CD4-positive, CD25-positive, alpha-beta regulatory T cell (primary cell): ENCODE measurements around the gene TRAF3. TPM values are rescaled to one million over a fixed set of nuclear protein-coding genes. Genes with fewer than 3 reads are reported as not detected.

Experiments
- ATAC-seq, 2 donors: fragments of 150-1000 bp; cut with Tn5 transposase; one replicate each; pipeline ENCODE4 v1.10.0; 2021; ENCODE audit warnings: low read depth in 2 of 2, moderate number of reproducible peaks in 2 of 2, moderate library complexity in 1 of 2
- DNase-seq, 3 donors: peaks; one replicate each; pipeline versions ENCODE4 v3.0.0 to v3.0.0-alpha.2; 2012 to 2022; ENCODE audit warnings: mixed read lengths in 1 of 3
- H3K27ac ChIP-seq: one replicate; pipeline ENCODE4 v1.7.0; 2013; ENCODE audit warnings: mild to moderate bottlenecking, low read length; ENCODE audit not compliant: insufficient read depth, poor library complexity, severe bottlenecking
- H3K27me3 ChIP-seq: one replicate; pipeline ENCODE4 v1.7.0; 2013; ENCODE audit warnings: low read length; ENCODE audit not compliant: control insufficient read depth, insufficient read depth
- H3K36me3 ChIP-seq: one replicate; pipeline ENCODE4 v1.7.0; 2013; ENCODE audit warnings: mild to moderate bottlenecking, low read length, moderate library complexity; ENCODE audit not compliant: control insufficient read depth, insufficient read depth
- H3K4me1 ChIP-seq: 2 replicates; pipeline ENCODE4 v1.7.0; 2013; ENCODE audit warnings: mild to moderate bottlenecking, low read length; ENCODE audit not compliant: insufficient read depth, control insufficient read depth, poor library complexity, severe bottlenecking
- H3K4me3 ChIP-seq: one replicate; pipeline ENCODE4 v1.7.0; 2013; ENCODE audit warnings: low read depth, mild to moderate bottlenecking, low read length, moderate library complexity
- H3K9me3 ChIP-seq, 2 experiments: 1 replicate in 1 of 2; 2 replicates in 1 of 2; pipeline ENCODE4 v1.7.0; 2013; ENCODE audit warnings: low read length in 2 of 2, mild to moderate bottlenecking in 1 of 2, moderate library complexity in 1 of 2; ENCODE audit not compliant: control insufficient read depth in 2 of 2
- H3K27ac Mint-ChIP-seq, 3 donors: one replicate each; pipeline ENCODE4 v1.8.0; 2020 to 2022; ENCODE audit warnings: mild to moderate bottlenecking in 3 of 3, mixed read lengths in 3 of 3, moderate library complexity in 2 of 3
- H3K27me3 Mint-ChIP-seq: one replicate; pipeline ENCODE4 v1.8.0; 2022; ENCODE audit warnings: mild to moderate bottlenecking, mixed read lengths
- H3K36me3 Mint-ChIP-seq: one replicate; pipeline ENCODE4 v1.8.0; 2020; ENCODE audit warnings: mixed read lengths
- H3K4me1 Mint-ChIP-seq, 4 donors: one replicate each; pipeline ENCODE4 v1.8.0; 2020 to 2022; ENCODE audit warnings: mixed read lengths in 4 of 4, mild to moderate bottlenecking in 1 of 4
- H3K4me3 Mint-ChIP-seq, 4 donors: one replicate each; pipeline ENCODE4 v1.8.0; 2020 to 2022; ENCODE audit warnings: mild to moderate bottlenecking in 4 of 4, mixed read lengths in 4 of 4, moderate library complexity in 3 of 4
- H3K9me3 Mint-ChIP-seq, 7 donors: one replicate each; pipeline ENCODE4 v1.8.0; 2020 to 2022; ENCODE audit warnings: mixed read lengths in 7 of 7, mild to moderate bottlenecking in 3 of 7, moderate library complexity in 2 of 7
- polyA plus RNA-seq, 4 donors: library from polyadenylated mRNA; unstranded; fragments of 300-500 nt; fragmentation: Illumina TruSeq; gene quantifications; one replicate each; pipeline ENCODE4 v1.2.3, GENCODE V29; 2021
- total RNA-seq: library from RNA; stranded (reverse); gene quantifications from one replicate; pipeline ENCODE4 v1.2.3, GENCODE V29; 2022

The TRAF3 gene
- total and polyA plus RNA-seq, 5 donors from 2014 or later: 17.7 to 71.2 (median 22.5) TPM

- H3K27me3 Mint-ChIP-seq: peaks cover 9% of the 10 kb centered on the region
- peaks cover 0 to 2% (median 0%) of the 10 kb centered on the region in 7 donors for H3K9me3 Mint-ChIP-seq
- Histone ChIP-seq H3K36me3 (no peaks in the 10 kb centered on the region), H3K9me3 (no peaks in the 10 kb centered on the region), H3K27ac (peak overlapping the region; percentile 84), H3K27me3 (no peaks in the 10 kb centered on the region), H3K4me1 (peaks cover 55% of the 10 kb centered on the region), H3K4me3 (peak overlapping the region; percentile 99)
- H3K4me1 Mint-ChIP-seq: peaks cover 23 to 68% (median 44%) of the 10 kb centered on the region in 4 donors
- peaks cover 8% of the 10 kb centered on the region for H3K36me3 Mint-ChIP-seq
- no peak for DNase-seq
- peak overlapping the region; percentile 94 to 99 (median 96) for H3K27ac Mint-ChIP-seq
- peak; percentile 9 to 15 for ATAC-seq
- peak overlapping the region; percentile 92 to 98 (median 94) for H3K4me3 Mint-ChIP-seq
These were observed 575 bp downstream of the TRAF3 start for GRCh38 chr14:102777711-102778337.

GRCh38 chr14:102778338-102779083 lies 1.3 kb downstream of the TRAF3 start:
- peak overlapping the region; percentile 99 for H3K4me3 ChIP-seq
- Mint-ChIP-seq H3K9me3 (no peaks in the 10 kb centered on the region), H3K4me3 (peak overlapping the region; percentile 92 to 98 (median 94)), H3K36me3 (peaks cover 8% of the 10 kb centered on the region), H3K27ac (peak overlapping the region; percentile 94 to 99 (median 96)), H3K27me3 (peaks cover 9% of the 10 kb centered on the region), H3K4me1 (peaks cover 28 to 68% (median 48%) of the 10 kb centered on the region in 4 donors)
- no peaks in the 10 kb centered on the region for H3K36me3 ChIP-seq
- peaks cover 61% of the 10 kb centered on the region for H3K4me1 ChIP-seq
- H3K27ac ChIP-seq: peak overlapping the region; percentile 84
- no peaks in the 10 kb centered on the region for H3K9me3 ChIP-seq
- ATAC-seq (no peak), DNase-seq (peak in 2 of 3 donors; percentile 47 to 64)
- H3K27me3 ChIP-seq: no peaks in the 10 kb centered on the region

DNA sequence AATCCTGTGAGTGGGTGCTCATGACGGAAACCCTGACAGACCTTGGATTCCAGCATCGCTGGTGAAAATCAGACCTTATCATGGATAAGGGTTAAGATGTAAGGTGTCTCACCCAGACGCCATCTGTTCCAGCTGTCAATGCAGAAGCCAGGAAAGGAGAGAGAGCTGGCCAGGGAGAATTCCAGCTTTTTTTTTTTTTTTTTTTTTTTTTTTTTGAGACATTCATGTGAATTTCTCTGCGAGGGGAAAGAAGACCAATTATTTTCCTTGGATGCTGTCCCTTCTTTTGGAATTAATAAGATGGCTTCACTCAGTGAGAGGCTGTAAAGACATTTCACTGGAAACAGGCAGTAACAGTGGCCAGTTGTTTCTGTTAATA lies 1.8 kb downstream of the TRAF3 start:
- Histone ChIP-seq H3K4me1 (peaks cover 67% of the 10 kb centered on the region), H3K27me3 (no peaks in the 10 kb centered on the region), H3K4me3 (peak overlapping the region; percentile 99), H3K27ac (peak overlapping the region; percentile 84), H3K9me3 (no peaks in the 10 kb centered on the region), H3K36me3 (no peaks in the 10 kb centered on the region)
- no peaks in the 10 kb centered on the region for H3K9me3 Mint-ChIP-seq
- peak overlapping the region; percentile 92 to 98 (median 94) for H3K4me3 Mint-ChIP-seq
- no peak for ATAC-seq
- H3K36me3 Mint-ChIP-seq: peaks cover 8% of the 10 kb centered on the region
- peak overlapping the region; percentile 91 to 96 (median 94) for H3K27ac Mint-ChIP-seq
- peaks cover 32 to 73% (median 52%) of the 10 kb centered on the region in 4 donors for H3K4me1 Mint-ChIP-seq
- DNase-seq: no peak
- peaks cover 9% of the 10 kb centered on the region for H3K27me3 Mint-ChIP-seq

DNA sequence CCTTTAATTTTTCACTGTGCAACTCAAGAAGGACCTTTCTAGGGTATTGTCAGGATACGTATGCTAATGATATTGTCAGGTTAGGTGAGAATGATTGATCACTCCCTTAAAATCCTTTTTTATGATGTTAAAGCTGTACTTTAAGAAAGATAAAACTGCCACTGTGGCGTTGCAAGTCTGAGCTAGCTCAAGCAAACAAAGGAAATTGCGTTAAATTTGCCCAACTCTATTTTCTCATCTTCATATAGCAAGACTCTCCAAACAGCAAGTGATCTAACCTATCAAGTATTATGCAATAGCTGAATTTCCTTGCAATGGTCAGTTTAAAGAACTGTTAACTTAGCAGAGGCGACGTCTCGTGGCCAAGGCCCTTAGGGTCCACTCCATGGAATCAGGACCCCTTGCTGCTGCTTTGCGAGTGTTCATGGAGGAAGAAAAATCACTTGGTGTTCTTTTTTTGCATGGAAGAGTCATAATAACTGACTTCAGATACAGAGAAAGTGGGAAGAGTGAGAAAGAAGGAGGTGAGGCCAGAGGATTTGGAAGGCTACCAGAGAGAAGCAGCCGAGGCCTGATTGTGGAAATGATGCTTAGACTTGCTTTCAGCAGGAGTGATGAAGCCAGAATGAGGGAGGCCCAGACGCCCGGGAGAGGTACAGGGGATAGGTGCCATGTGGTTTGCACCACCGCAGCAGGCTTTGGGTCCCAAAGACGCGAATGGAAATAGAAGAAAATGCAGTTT lies 2.5 kb downstream of the TRAF3 start:
- no peaks in the 10 kb centered on the region for H3K36me3 ChIP-seq
- H3K9me3 ChIP-seq: no peaks in the 10 kb centered on the region
- DNase-seq (no peak), ATAC-seq (no peak)
- H3K27ac Mint-ChIP-seq: peak overlapping the region; percentile 81 to 96 (median 91)
- peak overlapping the region; percentile 92 to 98 (median 94) for H3K4me3 Mint-ChIP-seq
- no peaks in the 10 kb centered on the region for H3K9me3 Mint-ChIP-seq
- H3K27ac ChIP-seq: peak overlapping the region; percentile 84
- H3K4me1 ChIP-seq: peaks cover 68% of the 10 kb centered on the region
- H3K4me1 Mint-ChIP-seq: peaks cover 31 to 72% (median 53%) of the 10 kb centered on the region in 4 donors
- peaks cover 5% of the 10 kb centered on the region for H3K27me3 Mint-ChIP-seq
- peaks cover 8% of the 10 kb centered on the region for H3K36me3 Mint-ChIP-seq
- no peaks in the 10 kb centered on the region for H3K27me3 ChIP-seq
- H3K4me3 ChIP-seq: peak overlapping the region; percentile 99

DNA sequence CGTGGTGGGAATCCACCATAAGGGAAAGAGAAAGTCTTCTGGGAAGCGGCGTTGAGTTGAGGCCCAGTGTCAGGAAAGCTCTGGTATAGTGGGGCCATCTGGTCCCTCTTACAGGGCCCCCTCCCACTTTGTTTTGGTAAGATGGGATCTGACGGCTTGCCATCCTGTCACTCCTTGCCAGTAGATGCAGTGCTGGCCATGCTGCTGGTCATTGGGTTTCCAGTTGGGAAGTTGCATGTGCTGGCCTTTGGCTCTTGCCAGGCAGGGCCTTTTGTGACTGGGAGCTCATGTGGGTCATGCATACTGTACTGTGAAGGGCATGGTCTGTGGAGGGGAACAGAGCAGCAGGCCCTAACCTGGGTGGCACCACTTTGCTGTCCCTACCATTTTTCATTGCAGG lies 3.8 kb downstream of the TRAF3 start:
- Histone ChIP-seq H3K4me1 (peaks cover 77% of the 10 kb centered on the region), H3K4me3 (peak overlapping the region; percentile 99), H3K36me3 (no peaks in the 10 kb centered on the region), H3K9me3 (no peaks in the 10 kb centered on the region), H3K27me3 (no peaks in the 10 kb centered on the region), H3K27ac (peak overlapping the region; percentile 23)
- peaks cover 38 to 75% (median 64%) of the 10 kb centered on the region in 4 donors for H3K4me1 Mint-ChIP-seq
- no peak for ATAC-seq
- H3K36me3 Mint-ChIP-seq: peaks cover 8% of the 10 kb centered on the region
- H3K27me3 Mint-ChIP-seq: peaks cover 4% of the 10 kb centered on the region
- peak overlapping the region; percentile 92 to 98 (median 94) for H3K4me3 Mint-ChIP-seq
- DNase-seq: no peak
- peak overlapping the region; percentile 78 to 96 (median 95) for H3K27ac Mint-ChIP-seq
- no peaks in the 10 kb centered on the region for H3K9me3 Mint-ChIP-seq

DNA sequence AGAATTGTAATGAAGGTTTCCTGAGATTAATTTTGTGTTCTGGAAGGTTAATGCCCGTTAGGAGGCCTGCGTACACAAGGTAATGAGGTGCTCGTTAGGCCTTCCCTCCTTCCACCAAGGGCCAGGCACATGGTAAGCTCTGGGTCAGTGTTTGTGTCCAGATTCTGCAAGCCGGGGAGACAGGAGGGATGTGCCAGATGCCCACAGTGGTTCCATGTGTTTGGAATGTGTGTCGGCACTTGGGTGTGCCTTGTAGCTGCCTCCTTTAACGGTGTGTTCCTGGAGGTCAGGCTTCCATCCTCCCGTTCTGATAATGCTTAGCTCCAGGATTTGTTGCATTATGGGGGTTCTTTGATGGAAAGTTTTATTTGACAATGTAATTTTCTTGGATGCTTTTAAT lies 5.7 kb downstream of the TRAF3 start:
- no peaks in the 10 kb centered on the region for H3K36me3 ChIP-seq
- Mint-ChIP-seq H3K27ac (peak overlapping the region in 2 of 3 donors; percentile 52 to 88), H3K4me1 (peaks cover 45 to 81% (median 69%) of the 10 kb centered on the region in 4 donors), H3K27me3 (peaks cover 4% of the 10 kb centered on the region), H3K4me3 (peak overlapping the region; percentile 21 to 85 (median 54)), H3K36me3 (peaks cover 11% of the 10 kb centered on the region), H3K9me3 (no peaks in the 10 kb centered on the region)
- H3K4me3 ChIP-seq: peak overlapping the region; percentile 37
- peak overlapping the region; percentile 15 for H3K27ac ChIP-seq
- DNase-seq (no peak), ATAC-seq (no peak)
- peaks cover 89% of the 10 kb centered on the region for H3K4me1 ChIP-seq
- H3K27me3 ChIP-seq: no peaks in the 10 kb centered on the region
- no peaks in the 10 kb centered on the region for H3K9me3 ChIP-seq

- peak in 1 of 2 donors; percentile 33 for ATAC-seq
- Histone ChIP-seq H3K4me1 (peaks cover 76% of the 10 kb centered on the region), H3K27ac (peak overlapping the region; percentile 73), H3K4me3 (peak overlapping the region; percentile 68), H3K27me3 (no peaks in the 10 kb centered on the region), H3K9me3 (no peaks in the 10 kb centered on the region), H3K36me3 (no peaks in the 10 kb centered on the region)
- H3K4me3 Mint-ChIP-seq: peak overlapping the region; percentile 57 to 71 (median 67)
- peaks cover 12% of the 10 kb centered on the region for H3K36me3 Mint-ChIP-seq
- DNase-seq: peak in 1 of 3 donors; percentile 24
- peaks cover 41 to 84% (median 64%) of the 10 kb centered on the region in 4 donors for H3K4me1 Mint-ChIP-seq
- H3K9me3 Mint-ChIP-seq: no peaks in the 10 kb centered on the region
- H3K27me3 Mint-ChIP-seq: no peaks in the 10 kb centered on the region
- peak overlapping the region; percentile 60 to 88 (median 77) for H3K27ac Mint-ChIP-seq
These were observed 7.8 kb downstream of the TRAF3 start for GRCh38 chr14:102784892-102785594.
